ENCODE data around the gene NDUFV1.

DNA sequence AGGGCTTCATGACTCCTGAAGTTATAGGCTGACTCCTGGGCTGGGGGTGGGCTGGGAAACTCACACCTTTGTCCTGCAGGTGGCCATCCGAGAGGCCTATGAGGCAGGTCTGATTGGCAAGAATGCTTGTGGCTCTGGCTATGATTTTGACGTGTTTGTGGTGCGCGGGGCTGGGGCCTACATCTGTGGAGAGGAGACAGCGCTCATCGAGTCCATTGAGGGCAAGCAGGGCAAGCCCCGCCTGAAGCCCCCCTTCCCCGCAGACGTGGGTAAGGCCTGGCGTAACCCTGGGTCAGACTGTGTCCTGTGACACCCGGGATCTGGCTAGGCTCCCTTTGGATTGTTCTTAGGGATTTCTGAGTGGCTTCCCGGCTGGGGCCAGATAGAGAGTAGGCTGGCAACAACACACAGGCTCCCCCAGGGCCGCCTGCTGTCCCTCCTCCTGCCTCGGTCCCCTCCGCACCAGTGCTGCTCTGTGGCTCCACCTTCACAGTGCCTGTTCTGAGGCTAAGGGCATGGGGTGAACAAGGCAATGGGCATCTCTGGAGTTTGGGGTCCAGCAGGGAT, 3.6 kb downstream of the NDUFV1 start:
- TF ChIP-seq, protein P1, sequence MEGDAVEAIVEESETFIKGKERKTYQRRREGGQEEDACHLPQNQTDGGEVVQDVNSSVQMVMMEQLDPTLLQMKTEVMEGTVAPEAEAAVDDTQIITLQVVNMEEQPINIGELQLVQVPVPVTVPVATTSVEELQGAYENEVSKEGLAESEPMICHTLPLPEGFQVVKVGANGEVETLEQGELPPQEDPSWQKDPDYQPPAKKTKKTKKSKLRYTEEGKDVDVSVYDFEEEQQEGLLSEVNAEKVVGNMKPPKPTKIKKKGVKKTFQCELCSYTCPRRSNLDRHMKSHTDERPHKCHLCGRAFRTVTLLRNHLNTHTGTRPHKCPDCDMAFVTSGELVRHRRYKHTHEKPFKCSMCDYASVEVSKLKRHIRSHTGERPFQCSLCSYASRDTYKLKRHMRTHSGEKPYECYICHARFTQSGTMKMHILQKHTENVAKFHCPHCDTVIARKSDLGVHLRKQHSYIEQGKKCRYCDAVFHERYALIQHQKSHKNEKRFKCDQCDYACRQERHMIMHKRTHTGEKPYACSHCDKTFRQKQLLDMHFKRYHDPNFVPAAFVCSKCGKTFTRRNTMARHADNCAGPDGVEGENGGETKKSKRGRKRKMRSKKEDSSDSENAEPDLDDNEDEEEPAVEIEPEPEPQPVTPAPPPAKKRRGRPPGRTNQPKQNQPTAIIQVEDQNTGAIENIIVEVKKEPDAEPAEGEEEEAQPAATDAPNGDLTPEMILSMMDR (IDR thresholded peaks at IDR 0.05; ENCODE audit: low read depth, low read length, missing input control): no peak
- no peak for TF ChIP-seq YY1 (IDR thresholded peaks at IDR 0.05)
- TF ChIP-seq, protein P2, sequence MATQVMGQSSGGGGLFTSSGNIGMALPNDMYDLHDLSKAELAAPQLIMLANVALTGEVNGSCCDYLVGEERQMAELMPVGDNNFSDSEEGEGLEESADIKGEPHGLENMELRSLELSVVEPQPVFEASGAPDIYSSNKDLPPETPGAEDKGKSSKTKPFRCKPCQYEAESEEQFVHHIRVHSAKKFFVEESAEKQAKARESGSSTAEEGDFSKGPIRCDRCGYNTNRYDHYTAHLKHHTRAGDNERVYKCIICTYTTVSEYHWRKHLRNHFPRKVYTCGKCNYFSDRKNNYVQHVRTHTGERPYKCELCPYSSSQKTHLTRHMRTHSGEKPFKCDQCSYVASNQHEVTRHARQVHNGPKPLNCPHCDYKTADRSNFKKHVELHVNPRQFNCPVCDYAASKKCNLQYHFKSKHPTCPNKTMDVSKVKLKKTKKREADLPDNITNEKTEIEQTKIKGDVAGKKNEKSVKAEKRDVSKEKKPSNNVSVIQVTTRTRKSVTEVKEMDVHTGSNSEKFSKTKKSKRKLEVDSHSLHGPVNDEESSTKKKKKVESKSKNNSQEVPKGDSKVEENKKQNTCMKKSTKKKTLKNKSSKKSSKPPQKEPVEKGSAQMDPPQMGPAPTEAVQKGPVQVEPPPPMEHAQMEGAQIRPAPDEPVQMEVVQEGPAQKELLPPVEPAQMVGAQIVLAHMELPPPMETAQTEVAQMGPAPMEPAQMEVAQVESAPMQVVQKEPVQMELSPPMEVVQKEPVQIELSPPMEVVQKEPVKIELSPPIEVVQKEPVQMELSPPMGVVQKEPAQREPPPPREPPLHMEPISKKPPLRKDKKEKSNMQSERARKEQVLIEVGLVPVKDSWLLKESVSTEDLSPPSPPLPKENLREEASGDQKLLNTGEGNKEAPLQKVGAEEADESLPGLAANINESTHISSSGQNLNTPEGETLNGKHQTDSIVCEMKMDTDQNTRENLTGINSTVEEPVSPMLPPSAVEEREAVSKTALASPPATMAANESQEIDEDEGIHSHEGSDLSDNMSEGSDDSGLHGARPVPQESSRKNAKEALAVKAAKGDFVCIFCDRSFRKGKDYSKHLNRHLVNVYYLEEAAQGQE (IDR thresholded peaks at IDR 0.05): no peak
- no peak for TF ChIP-seq TAF1 (conservative IDR thresholded peaks at IDR 0.05)
- TF ChIP-seq, protein P3, sequence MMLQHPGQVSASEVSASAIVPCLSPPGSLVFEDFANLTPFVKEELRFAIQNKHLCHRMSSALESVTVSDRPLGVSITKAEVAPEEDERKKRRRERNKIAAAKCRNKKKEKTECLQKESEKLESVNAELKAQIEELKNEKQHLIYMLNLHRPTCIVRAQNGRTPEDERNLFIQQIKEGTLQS (IDR thresholded peaks at IDR 0.05): no peak
- TF ChIP-seq RAD21 (IDR thresholded peaks at IDR 0.05): no peak
- TF ChIP-seq FOXA1 (IDR thresholded peaks at IDR 0.05): no peak
- no peak for TF ChIP-seq HNF4A (conservative IDR thresholded peaks at IDR 0.05)
- no peak for TF ChIP-seq EGR1 (IDR thresholded peaks at IDR 0.05; ENCODE audit: low read depth in 2 of 2)
- TF ChIP-seq JUND (IDR thresholded peaks at IDR 0.05): no peak

All from liver (tissue), 3 donors.